Measurements from ENCODE around the gene APC. TPM values are rescaled to one million over a fixed set of nuclear protein-coding genes. Genes with fewer than 3 reads are reported as not detected.

Gene APC
- total and polyA plus RNA-seq, 2 donors from 2014 or later, result 2.7 to 44.9 TPM

DNA sequence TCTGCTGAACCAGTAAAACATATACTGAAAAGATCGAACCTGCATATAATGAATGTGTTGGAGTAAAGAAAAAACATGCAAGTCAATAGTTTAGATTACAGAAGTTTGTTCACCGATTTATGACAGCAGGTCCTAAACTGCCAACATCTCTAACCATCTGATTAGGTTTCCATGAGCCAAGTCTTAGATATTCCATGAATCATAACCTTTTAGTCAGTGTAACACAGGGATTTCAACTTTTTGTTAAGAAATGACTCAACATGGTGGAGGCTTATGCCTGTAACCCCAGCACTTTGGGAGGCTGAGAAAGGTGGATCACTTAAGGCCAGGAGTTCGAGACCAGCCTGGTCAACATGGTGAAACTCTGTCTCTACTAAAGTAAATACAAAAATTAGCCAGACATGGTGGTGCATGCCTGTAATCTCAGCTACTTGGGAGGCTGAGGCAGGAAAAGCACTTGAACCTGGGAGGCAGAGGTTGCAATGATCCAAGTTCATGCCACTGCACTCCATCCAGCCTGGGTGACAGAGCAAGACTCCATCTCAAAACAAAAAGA is 38.7 kb downstream of the APC start:
- TF ChIP-seq, protein P1, sequence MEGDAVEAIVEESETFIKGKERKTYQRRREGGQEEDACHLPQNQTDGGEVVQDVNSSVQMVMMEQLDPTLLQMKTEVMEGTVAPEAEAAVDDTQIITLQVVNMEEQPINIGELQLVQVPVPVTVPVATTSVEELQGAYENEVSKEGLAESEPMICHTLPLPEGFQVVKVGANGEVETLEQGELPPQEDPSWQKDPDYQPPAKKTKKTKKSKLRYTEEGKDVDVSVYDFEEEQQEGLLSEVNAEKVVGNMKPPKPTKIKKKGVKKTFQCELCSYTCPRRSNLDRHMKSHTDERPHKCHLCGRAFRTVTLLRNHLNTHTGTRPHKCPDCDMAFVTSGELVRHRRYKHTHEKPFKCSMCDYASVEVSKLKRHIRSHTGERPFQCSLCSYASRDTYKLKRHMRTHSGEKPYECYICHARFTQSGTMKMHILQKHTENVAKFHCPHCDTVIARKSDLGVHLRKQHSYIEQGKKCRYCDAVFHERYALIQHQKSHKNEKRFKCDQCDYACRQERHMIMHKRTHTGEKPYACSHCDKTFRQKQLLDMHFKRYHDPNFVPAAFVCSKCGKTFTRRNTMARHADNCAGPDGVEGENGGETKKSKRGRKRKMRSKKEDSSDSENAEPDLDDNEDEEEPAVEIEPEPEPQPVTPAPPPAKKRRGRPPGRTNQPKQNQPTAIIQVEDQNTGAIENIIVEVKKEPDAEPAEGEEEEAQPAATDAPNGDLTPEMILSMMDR (IDR thresholded peaks at IDR 0.05; ENCODE audit: borderline replicate concordance, extremely low read depth, insufficient read depth), result no peak
- DNase-seq, result no peak
- Histone ChIP-seq H3K36me3 (ENCODE audit: control insufficient read depth in 2 of 3, insufficient read depth in 3 of 3, low read length in 3 of 3) (peaks cover 0 to 4% (median 2%) of the 10 kb centered on the region in 3 donors), H3K4me1 (ENCODE audit: control insufficient read depth in 2 of 3, insufficient read depth in 2 of 3, low read depth in 1 of 3, low read length in 3 of 3) (no peaks in the 10 kb centered on the region), H3K27me3 (ENCODE audit: control insufficient read depth, insufficient read depth, low read length) (no peaks in the 10 kb centered on the region), H3K9ac (ENCODE audit: low read length in 3 of 3) (no peak overlapping the region), H3K9me3 (ENCODE audit: control insufficient read depth in 2 of 3, insufficient read depth in 1 of 3, low read length in 3 of 3) (no peaks in the 10 kb centered on the region), H3K4me3 (ENCODE audit: low read length in 3 of 3) (no peak overlapping the region), H3K27ac (ENCODE audit: low read depth in 2 of 2, low read length in 2 of 2) (no peak overlapping the region)
- no peak for FAIRE-seq
- intact Hi-C loops (cut with DNase I), result no loop called here

DNA sequence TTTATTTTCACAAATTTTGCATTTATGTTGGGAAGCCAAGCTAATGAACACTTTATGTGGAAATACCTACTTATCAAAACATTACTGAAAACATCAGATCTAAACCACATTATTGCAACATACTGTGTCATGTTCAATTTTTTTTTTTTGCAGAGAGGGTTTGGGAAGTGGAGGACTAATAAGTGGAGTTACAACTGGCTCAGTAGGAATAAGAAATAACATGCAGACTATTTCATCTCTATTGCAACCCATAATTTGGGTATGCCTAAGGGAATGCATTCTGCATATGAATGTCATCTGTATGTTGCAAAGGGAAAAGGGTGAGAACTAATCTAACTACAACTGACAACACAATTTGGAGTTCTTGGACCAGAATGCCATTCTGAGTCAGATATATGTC is 41.8 kb downstream of the APC start:
- H3K27ac ChIP-seq (ENCODE audit: low read depth in 2 of 2, low read length in 2 of 2), result no peak overlapping the region
- no peaks in the 10 kb centered on the region for H3K27me3 ChIP-seq (ENCODE audit: control insufficient read depth, insufficient read depth, low read length)
- TF ChIP-seq, protein P1 (IDR thresholded peaks at IDR 0.05; ENCODE audit: borderline replicate concordance, extremely low read depth, insufficient read depth), result no peak
- no peak overlapping the region for H3K4me3 ChIP-seq (ENCODE audit: low read length in 3 of 3)
- intact Hi-C loops (cut with DNase I), result no loop called here
- no peaks in the 10 kb centered on the region for H3K4me1 ChIP-seq (ENCODE audit: control insufficient read depth in 2 of 3, insufficient read depth in 2 of 3, low read depth in 1 of 3, low read length in 3 of 3)
- H3K9me3 ChIP-seq (ENCODE audit: control insufficient read depth in 2 of 3, insufficient read depth in 1 of 3, low read length in 3 of 3), result no peaks in the 10 kb centered on the region
- H3K9ac ChIP-seq (ENCODE audit: low read length in 3 of 3), result no peak overlapping the region
- DNase-seq (no peak), FAIRE-seq (no peak)
- peaks cover 0 to 4% (median 4%) of the 10 kb centered on the region in 3 donors for H3K36me3 ChIP-seq (ENCODE audit: control insufficient read depth in 2 of 3, insufficient read depth in 3 of 3, low read length in 3 of 3)

DNA sequence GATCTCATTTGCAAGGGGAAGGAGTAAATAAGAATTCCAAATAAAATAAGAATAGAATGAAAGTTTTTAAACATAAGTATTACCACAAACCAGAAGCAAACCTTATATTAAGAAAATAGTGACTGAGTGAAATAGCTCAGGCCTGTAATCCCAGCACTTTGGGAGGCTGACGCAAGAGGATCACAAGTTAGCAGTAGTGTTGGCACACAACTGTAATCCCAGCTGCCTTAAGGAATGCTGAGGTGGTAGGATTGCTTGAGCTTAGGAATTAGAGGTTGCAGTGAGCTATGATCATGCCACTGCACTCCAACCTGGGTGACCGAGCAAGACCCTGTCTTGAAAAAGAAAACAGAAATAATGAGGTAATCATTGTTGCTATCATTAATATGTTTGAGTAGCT is 47.0 kb downstream of the APC start:
- intact Hi-C loops (cut with DNase I), result no loop called here
- H3K4me1 ChIP-seq (ENCODE audit: control insufficient read depth in 2 of 3, insufficient read depth in 2 of 3, low read depth in 1 of 3, low read length in 3 of 3), result no peaks in the 10 kb centered on the region
- H3K27ac ChIP-seq (ENCODE audit: low read depth in 2 of 2, low read length in 2 of 2), result no peak overlapping the region
- H3K9me3 ChIP-seq (ENCODE audit: control insufficient read depth in 2 of 3, insufficient read depth in 1 of 3, low read length in 3 of 3), result no peaks in the 10 kb centered on the region
- DNase-seq (no peak), FAIRE-seq (no peak)
- no peak overlapping the region for H3K4me3 ChIP-seq (ENCODE audit: low read length in 3 of 3)
- peaks cover 4 to 9% (median 7%) of the 10 kb centered on the region in 3 donors for H3K36me3 ChIP-seq (ENCODE audit: control insufficient read depth in 2 of 3, insufficient read depth in 3 of 3, low read length in 3 of 3)
- TF ChIP-seq, protein P1 (IDR thresholded peaks at IDR 0.05; ENCODE audit: borderline replicate concordance, extremely low read depth, insufficient read depth), result no peak
- H3K27me3 ChIP-seq (ENCODE audit: control insufficient read depth, insufficient read depth, low read length), result no peaks in the 10 kb centered on the region
- H3K9ac ChIP-seq (ENCODE audit: low read length in 3 of 3), result no peak overlapping the region

DNA sequence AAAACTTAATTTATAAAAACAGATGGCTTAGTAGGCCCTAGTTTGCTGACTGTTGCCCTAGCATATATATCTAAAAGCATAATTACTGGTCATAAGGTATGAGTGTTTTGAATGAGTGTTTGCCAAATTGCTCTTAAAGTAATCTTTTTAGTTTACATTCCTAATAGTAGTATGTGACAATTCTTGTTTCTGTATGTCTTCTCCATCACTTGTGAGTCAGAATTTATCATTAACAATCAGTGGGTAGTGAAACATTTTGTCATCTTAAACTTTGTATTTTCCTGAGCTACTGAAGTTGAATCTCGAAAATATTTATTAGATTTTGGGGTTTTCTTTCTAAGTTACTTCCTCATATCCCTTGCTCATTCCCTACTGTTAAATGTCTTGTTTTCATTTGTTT is 49.6 kb downstream of the APC start:
- Histone ChIP-seq H3K4me3 (ENCODE audit: low read length in 3 of 3) (no peak overlapping the region), H3K27ac (ENCODE audit: low read depth in 2 of 2, low read length in 2 of 2) (no peak overlapping the region), H3K36me3 (ENCODE audit: control insufficient read depth in 2 of 3, insufficient read depth in 3 of 3, low read length in 3 of 3) (peaks cover 2 to 7% (median 5%) of the 10 kb centered on the region in 3 donors), H3K9me3 (ENCODE audit: control insufficient read depth in 2 of 3, insufficient read depth in 1 of 3, low read length in 3 of 3) (no peaks in the 10 kb centered on the region), H3K4me1 (ENCODE audit: control insufficient read depth in 2 of 3, insufficient read depth in 2 of 3, low read depth in 1 of 3, low read length in 3 of 3) (no peaks in the 10 kb centered on the region), H3K9ac (ENCODE audit: low read length in 3 of 3) (no peak overlapping the region), H3K27me3 (ENCODE audit: control insufficient read depth, insufficient read depth, low read length) (no peaks in the 10 kb centered on the region)
- DNase-seq (no peak), FAIRE-seq (no peak)
- intact Hi-C loops (cut with DNase I), result no loop called here
- TF ChIP-seq, protein P1 (IDR thresholded peaks at IDR 0.05; ENCODE audit: borderline replicate concordance, extremely low read depth, insufficient read depth), result no peak
